Activated T-helper 2 cell treated with anti-CD3 and anti-CD28 coated beads, Interferon-gamma antibody, Interleukin-2, Interleukin-4, amounts not matched to agents 10 μg/mL and 5 μg/mL and 100 μg/mL, durations not matched to agents 14 hours and 24 hours and 36 hours (primary cell): ENCODE data around the gene APPL1. TPM values are rescaled to one million over a fixed set of nuclear protein-coding genes. Genes with fewer than 3 reads are reported as not detected.

Experiments
- DNase-seq: peaks from one replicate; pipeline ENCODE4 v3.0.0; 2021; ENCODE audit warnings: low spot score
- H3K27ac Mint-ChIP-seq: one replicate; pipeline ENCODE4 v1.8.0; 2021; ENCODE audit warnings: mixed read lengths
- H3K27me3 Mint-ChIP-seq: one replicate; pipeline ENCODE4 v1.8.0; 2021; ENCODE audit warnings: low read depth, mixed read lengths
- H3K36me3 Mint-ChIP-seq: one replicate; pipeline ENCODE4 v1.8.0; 2021; ENCODE audit warnings: low read depth, mixed read lengths
- H3K4me1 Mint-ChIP-seq: one replicate; pipeline ENCODE4 v1.8.0; 2021; ENCODE audit warnings: low read depth, mixed read lengths
- H3K4me3 Mint-ChIP-seq: one replicate; pipeline ENCODE4 v1.8.0; 2021; ENCODE audit warnings: low read depth, mild to moderate bottlenecking, moderate library complexity, mixed read lengths
- H3K9me3 Mint-ChIP-seq: one replicate; pipeline ENCODE4 v1.8.0; 2021; ENCODE audit warnings: mixed read lengths
- intact Hi-C: fragments of 100-400 bp; cut with micrococcal nuclease; formaldehyde crosslinking; loops from one replicate; pipeline ENCODE4 v1.15.1; 2023
- total RNA-seq: library from RNA; stranded (reverse); gene quantifications from 2 replicates; pipeline ENCODE4 v1.2.3, GENCODE V29; 2022

The APPL1 gene
- total RNA-seq, 1 donor from 2014 or later: 40.7 TPM

GRCh38 chr3:57233799-57234198, 6.3 kb downstream of the APPL1 start:
- peaks cover 18% of the 10 kb centered on the region for H3K4me1 Mint-ChIP-seq
- H3K27ac Mint-ChIP-seq: no peak overlapping the region
- DNase-seq: no peak
- no peak overlapping the region for H3K4me3 Mint-ChIP-seq
- intact Hi-C loops: no loop called here
- H3K27me3 Mint-ChIP-seq: no peaks in the 10 kb centered on the region
- H3K9me3 Mint-ChIP-seq: no peaks in the 10 kb centered on the region
- H3K36me3 Mint-ChIP-seq: peaks cover 29% of the 10 kb centered on the region

GRCh38 chr3:57234613-57235575, 7.4 kb downstream of the APPL1 start:
- no peak overlapping the region for H3K4me3 Mint-ChIP-seq
- DNase-seq: no peak
- H3K36me3 Mint-ChIP-seq: peaks cover 34% of the 10 kb centered on the region
- no peak overlapping the region for H3K27ac Mint-ChIP-seq
- intact Hi-C loops: no loop called here
- no peaks in the 10 kb centered on the region for H3K27me3 Mint-ChIP-seq
- no peaks in the 10 kb centered on the region for H3K9me3 Mint-ChIP-seq
- H3K4me1 Mint-ChIP-seq: peaks cover 9% of the 10 kb centered on the region

- H3K36me3 Mint-ChIP-seq: peaks cover 66% of the 10 kb centered on the region
- no peaks in the 10 kb centered on the region for H3K27me3 Mint-ChIP-seq
- no peak for DNase-seq
- intact Hi-C loops: no loop called here
- H3K4me3 Mint-ChIP-seq: no peak overlapping the region
- no peaks in the 10 kb centered on the region for H3K9me3 Mint-ChIP-seq
- H3K27ac Mint-ChIP-seq: no peak overlapping the region
- no peaks in the 10 kb centered on the region for H3K4me1 Mint-ChIP-seq
Measured at GRCh38 chr3:57244946-57245345, 17.4 kb downstream of the APPL1 start.

GRCh38 chr3:57252404-57252803, 24.9 kb downstream of the APPL1 start:
- no peak overlapping the region for H3K27ac Mint-ChIP-seq
- no peaks in the 10 kb centered on the region for H3K27me3 Mint-ChIP-seq
- no peak overlapping the region for H3K4me3 Mint-ChIP-seq
- H3K4me1 Mint-ChIP-seq: no peaks in the 10 kb centered on the region
- H3K36me3 Mint-ChIP-seq: peaks cover 40% of the 10 kb centered on the region
- H3K9me3 Mint-ChIP-seq: no peaks in the 10 kb centered on the region
- intact Hi-C loops: no loop called here
- no peak for DNase-seq

- H3K4me3 Mint-ChIP-seq: no peak overlapping the region
- H3K36me3 Mint-ChIP-seq: peaks cover 58% of the 10 kb centered on the region
- intact Hi-C loops: no loop called here
- no peaks in the 10 kb centered on the region for H3K9me3 Mint-ChIP-seq
- no peaks in the 10 kb centered on the region for H3K4me1 Mint-ChIP-seq
- no peaks in the 10 kb centered on the region for H3K27me3 Mint-ChIP-seq
- no peak for DNase-seq
- H3K27ac Mint-ChIP-seq: no peak overlapping the region
Measured at GRCh38 chr3:57256844-57257243, 29.3 kb downstream of the APPL1 start.

GRCh38 chr3:57257678-57258077, 30.1 kb downstream of the APPL1 start:
- Mint-ChIP-seq H3K27ac (no peak overlapping the region), H3K4me1 (no peaks in the 10 kb centered on the region), H3K9me3 (no peaks in the 10 kb centered on the region), H3K27me3 (no peaks in the 10 kb centered on the region), H3K36me3 (peaks cover 62% of the 10 kb centered on the region), H3K4me3 (no peak overlapping the region)
- no peak for DNase-seq
- intact Hi-C loops: no loop called here

- Mint-ChIP-seq H3K27me3 (no peaks in the 10 kb centered on the region), H3K36me3 (peaks cover 82% of the 10 kb centered on the region), H3K27ac (no peak overlapping the region), H3K4me1 (no peaks in the 10 kb centered on the region), H3K4me3 (no peak overlapping the region), H3K9me3 (peaks cover 14% of the 10 kb centered on the region)
- no peak for DNase-seq
- intact Hi-C loops: no loop called here
Measured at GRCh38 chr3:57261119-57261518, 33.6 kb downstream of the APPL1 start.

- peaks cover 89% of the 10 kb centered on the region for H3K36me3 Mint-ChIP-seq
- H3K9me3 Mint-ChIP-seq: peaks cover 14% of the 10 kb centered on the region
- intact Hi-C loops: no loop called here
- no peaks in the 10 kb centered on the region for H3K4me1 Mint-ChIP-seq
- DNase-seq: no peak
- H3K27ac Mint-ChIP-seq: no peak overlapping the region
- no peak overlapping the region for H3K4me3 Mint-ChIP-seq
- no peaks in the 10 kb centered on the region for H3K27me3 Mint-ChIP-seq
Measured at GRCh38 chr3:57261929-57262328, 34.4 kb downstream of the APPL1 start.

GRCh38 chr3:57268416-57268815, 40.9 kb downstream of the APPL1 start:
- peaks cover 11% of the 10 kb centered on the region for H3K9me3 Mint-ChIP-seq
- intact Hi-C loops: no loop called here
- DNase-seq: no peak
- no peak overlapping the region for H3K27ac Mint-ChIP-seq
- no peaks in the 10 kb centered on the region for H3K4me1 Mint-ChIP-seq
- no peaks in the 10 kb centered on the region for H3K27me3 Mint-ChIP-seq
- H3K36me3 Mint-ChIP-seq: peaks cover 73% of the 10 kb centered on the region
- no peak overlapping the region for H3K4me3 Mint-ChIP-seq

GRCh38 chr3:57274845-57275244, 47.3 kb downstream of the APPL1 start:
- intact Hi-C loops: no loop called here
- Mint-ChIP-seq H3K9me3 (no peaks in the 10 kb centered on the region), H3K4me1 (no peaks in the 10 kb centered on the region), H3K36me3 (peaks cover 24% of the 10 kb centered on the region), H3K27ac (no peak overlapping the region), H3K27me3 (no peaks in the 10 kb centered on the region), H3K4me3 (no peak overlapping the region)
- no peak for DNase-seq

GRCh38 chr3:57275393-57275792, 47.9 kb downstream of the APPL1 start:
- Mint-ChIP-seq H3K4me1 (no peaks in the 10 kb centered on the region), H3K36me3 (peaks cover 23% of the 10 kb centered on the region), H3K27me3 (no peaks in the 10 kb centered on the region), H3K9me3 (no peaks in the 10 kb centered on the region), H3K4me3 (no peak overlapping the region), H3K27ac (no peak overlapping the region)
- intact Hi-C loops: no loop called here
- no peak for DNase-seq

- H3K4me3 Mint-ChIP-seq: no peak overlapping the region
- intact Hi-C loops: no loop called here
- H3K27me3 Mint-ChIP-seq: no peaks in the 10 kb centered on the region
- H3K36me3 Mint-ChIP-seq: peaks cover 8% of the 10 kb centered on the region
- H3K9me3 Mint-ChIP-seq: no peaks in the 10 kb centered on the region
- peaks cover 5% of the 10 kb centered on the region for H3K4me1 Mint-ChIP-seq
- H3K27ac Mint-ChIP-seq: no peak overlapping the region
- DNase-seq: no peak
Measured at GRCh38 chr3:57278237-57278636, 50.7 kb downstream of the APPL1 start.

GRCh38 chr3:57279685-57280084, 52.2 kb downstream of the APPL1 start:
- Mint-ChIP-seq H3K36me3 (peaks cover 4% of the 10 kb centered on the region), H3K4me3 (no peak overlapping the region), H3K27ac (no peak overlapping the region), H3K9me3 (no peaks in the 10 kb centered on the region), H3K4me1 (peaks cover 5% of the 10 kb centered on the region), H3K27me3 (no peaks in the 10 kb centered on the region)
- DNase-seq: no peak
- intact Hi-C loops: no loop called here
